ENCODE results near the gene GPATCH8. TPM values are rescaled to one million over a fixed set of nuclear protein-coding genes. Genes with fewer than 3 reads are reported as not detected.

The GPATCH8 gene
- total and polyA plus RNA-seq, 9 of the 15 experiments (the other 6 are each of a cell fraction or from before 2014, with no cell fraction given) = 10.6 to 29.6 (median 13.2) TPM

DNA sequence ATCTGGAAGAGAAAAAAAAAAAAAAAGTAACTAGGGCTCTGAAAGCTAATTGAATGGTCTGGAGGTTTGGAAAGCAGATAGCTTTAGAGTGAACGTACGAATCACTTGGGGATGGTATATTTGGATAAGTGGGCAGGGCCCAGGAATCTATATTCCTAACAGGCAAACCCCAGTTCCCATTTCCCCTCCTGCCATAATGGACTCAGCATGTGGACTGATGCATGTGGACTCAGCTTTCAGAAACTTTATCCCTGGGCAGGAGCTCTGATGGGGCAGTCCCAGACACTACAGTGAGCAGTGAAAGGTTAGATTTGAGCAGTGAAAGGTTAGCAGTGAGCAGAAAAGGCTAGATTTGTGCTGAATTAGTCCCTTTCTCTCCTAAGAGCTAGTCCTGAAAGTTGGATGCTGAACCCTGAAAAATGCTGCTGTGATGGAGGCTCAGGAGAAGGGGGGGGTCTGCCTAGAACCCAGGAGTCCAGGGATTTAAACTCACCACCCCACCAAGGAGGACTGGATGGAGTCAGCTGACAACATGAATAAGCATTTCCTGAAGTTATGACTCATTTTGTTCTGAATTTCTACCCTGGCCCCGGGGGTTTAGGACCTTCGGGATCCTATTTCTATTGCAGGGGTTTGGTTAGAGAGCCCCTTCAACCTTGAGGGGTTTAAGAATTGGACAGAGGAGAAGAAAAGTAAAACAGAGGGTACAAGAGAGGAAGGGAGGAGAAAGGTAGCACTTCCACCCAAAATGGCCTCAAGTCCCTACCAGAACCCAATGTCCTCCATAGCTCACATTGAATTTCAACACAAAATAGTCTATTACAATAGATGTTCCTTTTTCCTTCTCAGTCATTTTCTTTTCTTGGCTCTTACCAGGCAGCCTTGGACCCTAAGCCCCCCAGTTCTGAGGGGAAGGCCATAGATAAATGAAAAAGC lies 43.7 kb upstream of the GPATCH8 start (continued):
- TF ChIP-seq, protein P1, sequence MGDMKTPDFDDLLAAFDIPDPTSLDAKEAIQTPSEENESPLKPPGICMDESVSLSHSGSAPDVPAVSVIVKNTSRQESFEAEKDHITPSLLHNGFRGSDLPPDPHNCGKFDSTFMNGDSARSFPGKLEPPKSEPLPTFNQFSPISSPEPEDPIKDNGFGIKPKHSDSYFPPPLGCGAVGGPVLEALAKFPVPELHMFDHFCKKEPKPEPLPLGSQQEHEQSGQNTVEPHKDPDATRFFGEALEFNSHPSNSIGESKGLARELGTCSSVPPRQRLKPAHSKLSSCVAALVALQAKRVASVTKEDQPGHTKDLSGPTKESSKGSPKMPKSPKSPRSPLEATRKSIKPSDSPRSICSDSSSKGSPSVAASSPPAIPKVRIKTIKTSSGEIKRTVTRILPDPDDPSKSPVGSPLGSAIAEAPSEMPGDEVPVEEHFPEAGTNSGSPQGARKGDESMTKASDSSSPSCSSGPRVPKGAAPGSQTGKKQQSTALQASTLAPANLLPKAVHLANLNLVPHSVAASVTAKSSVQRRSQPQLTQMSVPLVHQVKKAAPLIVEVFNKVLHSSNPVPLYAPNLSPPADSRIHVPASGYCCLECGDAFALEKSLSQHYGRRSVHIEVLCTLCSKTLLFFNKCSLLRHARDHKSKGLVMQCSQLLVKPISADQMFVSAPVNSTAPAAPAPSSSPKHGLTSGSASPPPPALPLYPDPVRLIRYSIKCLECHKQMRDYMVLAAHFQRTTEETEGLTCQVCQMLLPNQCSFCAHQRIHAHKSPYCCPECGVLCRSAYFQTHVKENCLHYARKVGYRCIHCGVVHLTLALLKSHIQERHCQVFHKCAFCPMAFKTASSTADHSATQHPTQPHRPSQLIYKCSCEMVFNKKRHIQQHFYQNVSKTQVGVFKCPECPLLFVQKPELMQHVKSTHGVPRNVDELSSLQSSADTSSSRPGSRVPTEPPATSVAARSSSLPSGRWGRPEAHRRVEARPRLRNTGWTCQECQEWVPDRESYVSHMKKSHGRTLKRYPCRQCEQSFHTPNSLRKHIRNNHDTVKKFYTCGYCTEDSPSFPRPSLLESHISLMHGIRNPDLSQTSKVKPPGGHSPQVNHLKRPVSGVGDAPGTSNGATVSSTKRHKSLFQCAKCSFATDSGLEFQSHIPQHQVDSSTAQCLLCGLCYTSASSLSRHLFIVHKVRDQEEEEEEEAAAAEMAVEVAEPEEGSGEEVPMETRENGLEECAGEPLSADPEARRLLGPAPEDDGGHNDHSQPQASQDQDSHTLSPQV (IDR thresholded peaks at IDR 0.05) = peak; percentile 63; the same call in 1 of the 2 replicates
- no peak for TF ChIP-seq ZNF197 (CRISPR knock-in tag; IDR thresholded peaks at IDR 0.05; ENCODE audit: low read depth)
- no peak for TF ChIP-seq NFIC (IDR thresholded peaks at IDR 0.05)
- 0 out of 2 replicates have a peak, but pooled peaks have one; percentile 20 for TF ChIP-seq MTA1 (IDR thresholded peaks at IDR 0.05; ENCODE audit: borderline replicate concordance)
- no peak for TF ChIP-seq GTF2A2 (tag; IDR thresholded peaks at IDR 0.05)
- no peak for TF ChIP-seq HNRNPH1 (optimal IDR thresholded peaks at IDR 0.05; ENCODE audit: low read depth, low read length)
- no peak for TF ChIP-seq ZFP30 (CRISPR knock-in tag; IDR thresholded peaks at IDR 0.05; ENCODE audit: borderline replicate concordance)
- TF ChIP-seq, protein P2, sequence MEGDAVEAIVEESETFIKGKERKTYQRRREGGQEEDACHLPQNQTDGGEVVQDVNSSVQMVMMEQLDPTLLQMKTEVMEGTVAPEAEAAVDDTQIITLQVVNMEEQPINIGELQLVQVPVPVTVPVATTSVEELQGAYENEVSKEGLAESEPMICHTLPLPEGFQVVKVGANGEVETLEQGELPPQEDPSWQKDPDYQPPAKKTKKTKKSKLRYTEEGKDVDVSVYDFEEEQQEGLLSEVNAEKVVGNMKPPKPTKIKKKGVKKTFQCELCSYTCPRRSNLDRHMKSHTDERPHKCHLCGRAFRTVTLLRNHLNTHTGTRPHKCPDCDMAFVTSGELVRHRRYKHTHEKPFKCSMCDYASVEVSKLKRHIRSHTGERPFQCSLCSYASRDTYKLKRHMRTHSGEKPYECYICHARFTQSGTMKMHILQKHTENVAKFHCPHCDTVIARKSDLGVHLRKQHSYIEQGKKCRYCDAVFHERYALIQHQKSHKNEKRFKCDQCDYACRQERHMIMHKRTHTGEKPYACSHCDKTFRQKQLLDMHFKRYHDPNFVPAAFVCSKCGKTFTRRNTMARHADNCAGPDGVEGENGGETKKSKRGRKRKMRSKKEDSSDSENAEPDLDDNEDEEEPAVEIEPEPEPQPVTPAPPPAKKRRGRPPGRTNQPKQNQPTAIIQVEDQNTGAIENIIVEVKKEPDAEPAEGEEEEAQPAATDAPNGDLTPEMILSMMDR (IDR thresholded peaks at IDR 0.05 in 2 of 3, conservative IDR thresholded peaks at IDR 0.05 in 1 of 3; ENCODE audit: insufficient read depth in 2 of 3, low read depth in 1 of 3, low read length in 3 of 3) = peak in 1 of 3 experiments; percentile 3; a peak in 1 of 6 replicates
- TF ChIP-seq JUN (IDR thresholded peaks at IDR 0.05; ENCODE audit: borderline replicate concordance, low read depth, low read length) = peak; percentile 78
- no peak for TF ChIP-seq JUN (CRISPR knock-in tag; IDR thresholded peaks at IDR 0.05; ENCODE audit: borderline replicate concordance)
- TF ChIP-seq NFRKB (IDR thresholded peaks at IDR 0.05; ENCODE audit: low read depth) = peak; percentile 38; the same call in 1 of the 2 replicates
- TF ChIP-seq ILK (tag; IDR thresholded peaks at IDR 0.05; ENCODE audit: borderline replicate concordance, low read depth) = no peak
- no peak for TF ChIP-seq ZBED1 (IDR thresholded peaks at IDR 0.05)
- no peak for TF ChIP-seq ZNF354B (CRISPR knock-in tag; IDR thresholded peaks at IDR 0.05)
- no peak for TF ChIP-seq NCOA1 (IDR thresholded peaks at IDR 0.05; ENCODE audit: low read depth)
- TF ChIP-seq ZNF584 (CRISPR knock-in tag; IDR thresholded peaks at IDR 0.05; ENCODE audit: low read depth) = peak; percentile 26; the same call in 1 of the 2 replicates
- TF ChIP-seq, protein P3, sequence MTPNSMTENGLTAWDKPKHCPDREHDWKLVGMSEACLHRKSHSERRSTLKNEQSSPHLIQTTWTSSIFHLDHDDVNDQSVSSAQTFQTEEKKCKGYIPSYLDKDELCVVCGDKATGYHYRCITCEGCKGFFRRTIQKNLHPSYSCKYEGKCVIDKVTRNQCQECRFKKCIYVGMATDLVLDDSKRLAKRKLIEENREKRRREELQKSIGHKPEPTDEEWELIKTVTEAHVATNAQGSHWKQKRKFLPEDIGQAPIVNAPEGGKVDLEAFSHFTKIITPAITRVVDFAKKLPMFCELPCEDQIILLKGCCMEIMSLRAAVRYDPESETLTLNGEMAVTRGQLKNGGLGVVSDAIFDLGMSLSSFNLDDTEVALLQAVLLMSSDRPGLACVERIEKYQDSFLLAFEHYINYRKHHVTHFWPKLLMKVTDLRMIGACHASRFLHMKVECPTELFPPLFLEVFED (CRISPR knock-in tag; conservative IDR thresholded peaks at IDR 0.05) = no peak

Data from K562 (cell line).